GM18868 (cell line): ENCODE results near the gene NACC1.

Source experiments
- ATAC-seq: cut with Tn5 transposase; IDR thresholded peaks from one replicate; pipeline ENCODE4 v1.9.1; 2021; ENCODE audit warnings: mild to moderate bottlenecking, moderate library complexity; ENCODE audit not compliant: unreplicated experiment

Gene NACC1

DNA sequence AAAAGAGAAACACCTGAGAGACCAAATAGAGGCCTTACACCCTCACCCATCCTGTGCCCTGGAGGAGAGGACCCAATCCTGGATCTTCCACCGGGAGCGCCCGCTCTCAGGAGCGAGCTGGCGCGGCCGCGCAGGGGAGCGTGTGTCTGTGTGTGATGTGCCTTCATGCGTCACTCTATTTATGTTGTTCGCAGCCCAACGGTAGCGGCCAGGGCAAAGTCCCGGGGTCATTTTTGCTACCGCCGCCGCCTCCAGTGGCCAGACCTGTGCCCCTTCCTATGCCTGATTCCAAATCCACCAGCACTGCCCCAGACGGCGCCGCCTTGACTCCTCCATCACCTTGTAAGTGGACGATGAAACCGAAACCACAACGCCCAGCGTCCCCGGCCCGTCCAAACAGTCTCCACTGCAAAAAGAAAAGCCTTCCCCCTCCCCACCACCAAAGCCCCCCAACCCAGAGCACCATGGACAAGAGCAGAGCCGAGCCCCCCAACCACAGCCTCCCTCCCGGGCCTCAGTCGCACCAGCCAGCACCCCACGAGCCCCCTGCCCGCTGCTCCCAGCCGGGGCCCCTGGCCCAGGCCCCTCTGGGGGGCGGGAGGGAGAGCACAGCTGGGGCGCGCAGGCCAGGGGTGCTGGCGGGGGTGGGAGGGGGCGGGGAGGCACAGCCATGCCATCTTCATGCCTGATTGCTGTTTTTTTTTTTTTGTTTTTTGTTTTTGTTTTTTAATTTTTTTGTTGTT, 30.1 kb upstream of the NACC1 start:
- no peak for ATAC-seq

DNA sequence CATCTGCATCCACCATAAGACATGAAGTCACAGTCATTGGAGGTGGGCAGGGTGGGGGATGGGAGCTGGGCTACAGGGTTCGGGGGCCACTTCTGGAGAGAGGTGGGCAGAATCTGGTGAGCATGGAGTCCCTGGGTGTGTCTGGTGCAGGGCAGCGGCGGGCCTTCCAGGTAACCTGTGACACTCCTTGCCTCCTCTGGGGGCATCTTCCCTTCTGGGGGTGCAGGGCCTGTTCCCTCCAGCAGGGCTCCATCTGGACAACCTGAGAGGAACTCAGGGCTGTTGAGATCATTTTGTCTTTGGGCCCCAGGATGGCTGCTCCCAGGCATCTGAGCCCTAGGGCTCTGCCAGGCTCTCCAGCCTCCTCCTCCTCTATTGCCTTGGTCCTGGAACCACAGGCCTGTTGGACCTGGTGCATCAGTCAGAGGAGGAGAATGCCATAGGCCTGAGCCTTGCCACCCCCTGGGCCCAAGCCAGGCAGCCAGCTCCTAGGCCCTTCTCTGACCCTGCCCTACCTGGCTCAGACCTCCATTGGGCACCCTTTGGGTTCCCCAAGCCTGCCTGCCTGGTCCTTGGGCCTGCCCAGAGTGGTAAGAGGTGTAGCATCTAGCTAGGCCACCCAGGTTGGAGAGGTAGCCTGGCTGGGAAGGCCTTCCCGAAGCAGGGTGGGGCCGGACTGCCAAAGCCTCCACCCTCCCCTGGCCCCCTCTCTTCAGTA, 28.8 kb upstream of the NACC1 start:
- ATAC-seq = no peak

- ATAC-seq = no peak
Measured at GRCh38 chr19:13089857-13090507, 28.1 kb upstream of the NACC1 start.

- no peak for ATAC-seq
Measured at GRCh38 chr19:13090511-13091231, 27.4 kb upstream of the NACC1 start.

DNA sequence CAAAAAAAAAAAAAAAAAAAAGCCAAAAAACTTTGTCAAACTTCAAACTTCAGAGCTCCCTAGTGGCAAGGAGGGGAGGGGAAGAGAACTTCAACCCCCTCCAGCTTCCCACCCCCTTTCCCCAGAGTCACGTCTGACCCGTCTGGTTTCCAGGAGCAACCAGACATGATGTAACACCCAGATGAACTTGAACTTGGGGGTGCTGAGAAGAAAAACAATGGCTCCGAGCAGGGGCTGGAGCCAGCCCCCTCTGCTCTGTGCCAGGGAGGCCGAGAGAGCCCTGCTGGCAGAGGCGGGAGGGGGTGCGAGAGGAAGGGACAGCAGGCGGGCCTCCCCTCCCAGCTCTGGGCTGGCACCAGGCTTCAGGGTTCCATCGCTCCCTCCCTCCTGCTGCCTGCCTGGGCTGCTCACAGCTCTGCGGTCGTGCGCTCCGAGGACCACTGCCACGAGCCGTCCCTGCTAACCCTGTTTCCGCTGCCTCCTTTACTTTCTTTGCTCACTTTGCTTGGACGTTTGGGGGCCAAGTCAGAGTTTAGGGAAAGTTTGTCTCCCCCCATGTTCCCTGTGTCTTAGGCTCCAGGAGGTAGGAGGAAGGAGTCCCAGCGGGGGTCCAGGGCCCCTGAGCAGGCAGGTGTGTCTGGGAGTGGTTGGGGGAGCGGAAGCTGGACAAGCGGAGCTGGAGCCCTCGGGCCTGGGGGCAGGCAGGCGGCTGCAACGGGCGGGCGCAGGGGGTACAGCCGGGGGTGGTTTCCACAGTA, 26.5 kb upstream of the NACC1 start:
- no peak for ATAC-seq

GRCh38 chr19:13092158-13092543, 25.9 kb upstream of the NACC1 start:
- no peak for ATAC-seq

- ATAC-seq = no peak
Measured at GRCh38 chr19:13092606-13093235, 25.3 kb upstream of the NACC1 start.

- peak; percentile 55 for ATAC-seq
Measured at GRCh38 chr19:13093407-13094105, 24.5 kb upstream of the NACC1 start.

GRCh38 chr19:13094106-13094504, 24.0 kb upstream of the NACC1 start:
- no peak for ATAC-seq

DNA sequence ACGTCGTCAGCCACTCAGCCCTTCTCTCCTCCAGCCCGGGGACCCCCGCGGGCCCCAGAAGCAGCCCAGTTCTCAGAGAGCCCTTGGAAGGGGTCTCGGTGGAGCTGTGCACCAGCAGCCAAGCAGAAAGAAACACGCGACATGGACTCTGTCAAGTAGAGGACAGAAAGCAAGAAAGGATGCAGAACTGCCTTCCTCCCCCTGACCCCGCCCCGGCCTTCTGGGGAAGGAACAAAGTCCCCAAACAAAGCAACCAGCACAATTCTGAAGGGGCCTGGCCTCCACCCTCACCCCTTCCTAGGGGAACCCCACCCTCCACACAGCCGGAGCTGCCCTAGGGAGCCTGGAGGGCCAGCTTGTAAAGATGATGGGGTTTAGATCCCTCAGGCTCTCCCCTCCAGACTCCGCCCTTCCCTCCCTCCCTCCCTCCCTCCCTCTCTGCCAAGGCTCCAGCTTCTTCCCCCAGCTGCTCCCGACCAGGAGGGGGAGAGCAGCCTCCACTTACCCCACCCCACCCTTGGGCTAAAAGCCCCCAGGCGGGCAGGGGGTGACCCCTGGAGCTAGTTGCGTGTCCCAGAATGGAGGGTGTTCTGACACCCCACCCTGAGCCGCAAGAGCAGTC, 23.2 kb upstream of the NACC1 start:
- no peak for ATAC-seq

DNA sequence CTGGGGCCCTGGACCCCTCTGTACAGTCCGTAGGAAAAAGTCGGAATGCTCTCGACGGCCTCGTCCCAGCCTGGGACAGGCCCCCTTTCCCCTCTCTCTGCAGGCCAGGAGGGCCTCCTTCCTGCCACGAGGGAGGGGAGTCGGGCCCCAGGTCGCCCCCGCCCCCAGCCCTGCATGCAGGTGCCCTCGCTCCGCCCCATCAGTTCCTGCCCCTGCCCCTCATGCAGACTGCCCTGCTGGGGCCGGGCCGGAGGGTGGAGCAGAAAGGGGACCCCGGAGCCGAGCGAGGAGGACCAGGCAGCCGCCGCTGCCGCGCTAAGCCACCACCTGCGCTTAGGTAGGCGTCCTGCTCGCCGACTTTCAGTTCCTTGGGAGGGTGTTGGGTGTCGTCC, 22.7 kb upstream of the NACC1 start:
- ATAC-seq = no peak

- ATAC-seq = no peak
Measured at GRCh38 chr19:13095934-13096927, 21.8 kb upstream of the NACC1 start.

- no peak for ATAC-seq
Measured at GRCh38 chr19:13097033-13097462, 21.0 kb upstream of the NACC1 start.

DNA sequence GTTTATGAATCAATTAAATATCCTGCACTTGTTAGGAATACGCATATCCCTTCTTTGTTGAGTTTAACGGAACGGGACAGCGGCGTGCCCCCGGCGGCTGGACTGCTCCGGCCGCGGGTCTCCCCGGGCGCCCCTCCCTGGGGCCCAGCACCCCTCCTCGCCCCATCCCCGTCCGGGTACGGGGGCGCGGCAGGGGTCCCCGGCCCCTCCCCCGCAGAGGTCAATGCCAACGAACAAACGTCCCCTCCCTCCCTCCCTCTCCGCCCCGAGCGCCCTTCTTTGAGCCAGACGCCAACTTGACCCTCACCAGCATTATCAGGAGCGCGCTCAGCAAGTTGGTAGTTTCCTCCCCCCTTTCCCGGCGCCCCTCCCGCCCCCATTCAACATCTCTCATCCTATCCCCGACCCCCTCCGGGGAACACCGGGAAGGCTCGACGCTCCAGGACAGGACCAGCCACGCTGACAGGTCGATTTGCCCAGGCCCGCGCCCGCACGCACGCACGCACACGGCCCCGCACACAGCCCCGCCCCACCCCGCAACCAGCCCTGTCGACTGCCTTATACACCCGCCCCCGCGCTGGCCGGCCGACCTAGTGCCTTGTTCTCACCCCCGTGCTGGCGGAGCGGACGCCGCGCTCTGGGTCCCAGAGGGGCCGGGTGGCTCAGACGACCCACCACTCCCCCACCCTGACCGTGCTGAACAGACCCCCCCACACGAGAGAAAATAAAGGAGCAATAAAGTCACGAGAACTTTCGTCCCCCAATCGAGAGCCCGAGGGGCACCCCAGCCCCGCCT, 20.4 kb upstream of the NACC1 start:
- ATAC-seq = no peak

- no peak for ATAC-seq
Measured at GRCh38 chr19:13098277-13099072, 19.6 kb upstream of the NACC1 start.
